Liver (tissue), 3 donors: Measurements from ENCODE around the gene RREB1.

Experiments used
- CTCF ChIP-seq: fragments of 150-350 bp; IDR thresholded peaks from 2 replicates; pipeline ENCODE4 v1.5.1; 2017; ENCODE audit warnings: improper control_type of control experiment, low read depth, low read length; ENCODE audit not compliant: missing input control
- EGR1 ChIP-seq, 2 donors: IDR thresholded peaks; 2 replicates each; pipeline ENCODE4 v1.6.1; 2016 to 2018; ENCODE audit warnings: antibody characterized with exemption in 2 of 2, low read depth in 2 of 2
- HNF4A ChIP-seq, 2 donors: conservative IDR thresholded peaks; 2 replicates each; pipeline ENCODE4 v1.6.1; 2016; ENCODE audit warnings: antibody characterized with exemption in 2 of 2, mild to moderate bottlenecking in 2 of 2
- JUND ChIP-seq, 2 donors: IDR thresholded peaks; 2 replicates each; pipeline ENCODE4 v1.6.1; 2016; ENCODE audit warnings: antibody characterized with exemption in 2 of 2
- RAD21 ChIP-seq, 2 donors: IDR thresholded peaks; 2 replicates each; pipeline ENCODE4 v1.6.1; 2016; ENCODE audit warnings: antibody characterized with exemption in 2 of 2, mild to moderate bottlenecking in 2 of 2
- REST ChIP-seq: IDR thresholded peaks from 2 replicates; pipeline ENCODE4 v1.6.1; 2016; ENCODE audit warnings: antibody characterized with exemption, mild to moderate bottlenecking
- RXRA ChIP-seq, 2 donors: IDR thresholded peaks; 2 replicates each; pipeline ENCODE4 v1.6.1; 2017 to 2018; ENCODE audit warnings: antibody characterized with exemption in 2 of 2, mild to moderate bottlenecking in 1 of 2
- SP1 ChIP-seq: IDR thresholded peaks from 2 replicates; pipeline ENCODE4 v1.6.1; 2018; ENCODE audit warnings: antibody characterized with exemption, mild to moderate bottlenecking
- TAF1 ChIP-seq: conservative IDR thresholded peaks from 2 replicates; pipeline ENCODE4 v1.6.1; 2016; ENCODE audit warnings: antibody characterized with exemption, mild to moderate bottlenecking
- ZBTB33 ChIP-seq: IDR thresholded peaks from 2 replicates; pipeline ENCODE4 v1.6.1; 2016; ENCODE audit warnings: antibody characterized with exemption
- TF ChIP-seq, protein P1 (sequence below): IDR thresholded peaks from 2 replicates; pipeline ENCODE4 v1.6.1; 2016; ENCODE audit warnings: antibody characterized with exemption
- TF ChIP-seq, protein P2 (sequence below): IDR thresholded peaks from 2 replicates; pipeline ENCODE4 v1.6.1; 2016; ENCODE audit warnings: antibody characterized with exemption
- donor health status: healthy.
- donor health status: healthy.

DNA sequence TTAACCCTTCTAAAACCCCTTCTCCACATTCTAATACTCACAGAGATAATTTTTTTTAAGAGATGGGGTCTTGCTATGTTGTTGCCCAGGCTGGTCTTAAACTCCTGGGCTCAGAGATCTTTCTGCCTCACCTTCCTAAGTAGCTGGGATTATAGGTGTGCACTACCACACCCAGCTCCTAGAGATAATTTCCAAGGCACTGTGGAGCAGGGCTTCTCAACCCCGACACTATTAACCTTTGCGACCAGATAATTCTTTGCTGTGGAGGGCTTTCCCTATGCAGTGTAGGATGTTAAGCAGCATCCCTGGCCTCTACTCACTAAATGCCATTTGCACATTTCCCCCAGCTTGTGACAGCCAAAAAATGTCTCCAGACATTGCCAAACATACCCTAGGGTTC lies 8.8 kb upstream of the RREB1 start:
- TF ChIP-seq REST (no peak), ZBTB33 (no peak), CTCF (no peak), SP1 (no peak), JUND (IDR thresholded peaks at IDR 0.05) (no peak), EGR1 (IDR thresholded peaks at IDR 0.05; ENCODE audit: low read depth in 2 of 2) (no peak), RAD21 (IDR thresholded peaks at IDR 0.05) (no peak), TAF1 (no peak), RXRA (IDR thresholded peaks at IDR 0.05) (no peak), HNF4A (conservative IDR thresholded peaks at IDR 0.05) (no peak)
- TF ChIP-seq, protein P1, sequence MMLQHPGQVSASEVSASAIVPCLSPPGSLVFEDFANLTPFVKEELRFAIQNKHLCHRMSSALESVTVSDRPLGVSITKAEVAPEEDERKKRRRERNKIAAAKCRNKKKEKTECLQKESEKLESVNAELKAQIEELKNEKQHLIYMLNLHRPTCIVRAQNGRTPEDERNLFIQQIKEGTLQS: no peak
- TF ChIP-seq, protein P2, sequence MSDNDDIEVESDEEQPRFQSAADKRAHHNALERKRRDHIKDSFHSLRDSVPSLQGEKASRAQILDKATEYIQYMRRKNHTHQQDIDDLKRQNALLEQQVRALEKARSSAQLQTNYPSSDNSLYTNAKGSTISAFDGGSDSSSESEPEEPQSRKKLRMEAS: no peak
